HG03571 (cell line): Measurements from ENCODE around the gene ACADL.

Source experiments
- ATAC-seq: cut with Tn5 transposase; IDR thresholded peaks from one replicate; pipeline ENCODE4 v1.9.1; 2021; ENCODE audit not compliant: unreplicated experiment

The ACADL gene

GRCh38 chr2:210170446-210171303 is 54.6 kb downstream of the ACADL start:
- peak; percentile 72 for ATAC-seq

- no peak for ATAC-seq
These were observed 55.1 kb downstream of the ACADL start for GRCh38 chr2:210170196-210170445.

DNA sequence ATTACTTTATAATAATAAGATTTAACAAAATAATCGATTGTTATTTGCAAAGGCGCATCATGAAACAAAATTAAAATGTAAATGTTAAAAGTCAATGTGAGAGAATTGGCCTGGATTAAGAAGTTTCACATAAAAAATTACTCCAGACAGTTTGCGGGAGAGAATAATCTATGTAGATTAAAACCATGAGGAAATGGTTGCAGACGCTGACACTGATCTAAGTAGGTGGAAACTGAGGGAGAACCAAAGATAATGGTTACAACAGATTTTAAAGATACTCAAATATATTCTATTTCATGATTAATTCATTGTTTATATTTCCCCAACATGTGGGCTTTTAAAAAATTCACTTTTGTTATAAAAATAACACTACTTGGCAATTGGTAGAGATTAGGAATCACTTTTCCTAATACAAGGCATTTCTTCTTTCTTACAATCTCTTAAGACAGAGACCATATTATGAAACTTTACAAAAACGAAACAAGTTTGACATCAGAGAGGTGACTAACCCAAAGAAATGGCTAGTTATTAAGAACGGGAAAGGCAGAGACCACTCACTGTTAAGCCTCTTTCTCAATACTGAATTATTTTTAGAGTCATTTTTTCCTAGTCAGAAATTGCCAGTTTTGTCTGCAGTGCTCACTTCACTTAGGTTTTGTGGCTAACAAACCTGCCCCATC is 55.6 kb downstream of the ACADL start:
- peak; percentile 27 for ATAC-seq

DNA sequence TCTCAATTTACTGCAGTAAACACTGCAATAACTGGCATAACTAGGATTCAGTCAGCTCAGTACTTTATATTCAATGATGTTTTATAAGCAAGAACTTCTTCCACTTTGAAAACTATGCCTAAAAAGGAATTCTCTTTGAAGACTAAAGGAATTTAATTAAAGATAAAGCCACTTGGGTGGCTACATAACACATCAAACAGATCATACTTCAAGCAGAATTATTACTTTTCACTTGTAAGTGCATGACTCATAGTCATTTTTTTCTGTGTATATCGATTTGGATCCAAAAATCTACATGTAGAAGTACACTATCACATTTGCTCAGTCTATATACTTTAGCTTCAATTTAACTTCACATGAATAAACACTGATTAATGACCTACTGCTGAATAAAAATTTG is 58.0 kb downstream of the ACADL start:
- ATAC-seq = no peak

- no peak for ATAC-seq
These were observed 62.7 kb downstream of the ACADL start for GRCh38 chr2:210162466-210163124.

DNA sequence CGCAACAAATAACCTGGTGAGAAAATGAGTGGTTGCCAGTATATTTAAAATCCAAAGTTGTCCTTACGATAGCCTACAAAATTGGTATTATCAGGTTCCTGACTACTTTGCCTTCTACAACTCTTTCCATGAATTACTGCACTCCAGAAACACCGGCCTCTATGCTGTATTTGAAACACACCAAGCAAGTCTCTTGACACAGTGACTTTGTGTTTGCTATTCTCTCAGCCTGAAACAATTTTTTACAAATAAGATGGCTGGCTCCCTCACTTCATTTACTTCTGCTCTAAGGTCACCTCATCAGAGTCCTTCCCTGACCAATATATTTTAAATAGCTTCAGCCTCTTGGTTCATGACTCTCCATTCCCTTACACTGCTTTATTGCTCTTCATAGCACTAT is 66.2 kb downstream of the ACADL start:
- no peak for ATAC-seq

DNA sequence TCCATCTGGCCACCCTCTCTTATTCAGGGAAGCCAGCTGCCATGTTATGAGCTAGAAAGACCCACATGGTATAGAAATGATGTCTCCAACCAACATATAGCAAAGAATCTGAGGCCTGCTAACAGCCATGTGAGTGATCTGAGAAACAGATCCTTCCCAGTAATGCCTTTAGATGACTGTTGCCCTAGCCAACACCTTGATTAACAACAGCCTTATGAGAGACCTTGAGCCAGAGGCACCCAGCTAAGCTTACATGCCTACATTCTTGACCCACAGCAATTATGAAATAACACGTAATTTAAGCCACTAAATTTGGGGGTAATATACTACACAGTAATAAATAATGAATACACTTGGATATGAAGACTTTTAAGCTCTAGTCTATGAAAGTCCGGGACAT is 67.0 kb downstream of the ACADL start:
- no peak for ATAC-seq

DNA sequence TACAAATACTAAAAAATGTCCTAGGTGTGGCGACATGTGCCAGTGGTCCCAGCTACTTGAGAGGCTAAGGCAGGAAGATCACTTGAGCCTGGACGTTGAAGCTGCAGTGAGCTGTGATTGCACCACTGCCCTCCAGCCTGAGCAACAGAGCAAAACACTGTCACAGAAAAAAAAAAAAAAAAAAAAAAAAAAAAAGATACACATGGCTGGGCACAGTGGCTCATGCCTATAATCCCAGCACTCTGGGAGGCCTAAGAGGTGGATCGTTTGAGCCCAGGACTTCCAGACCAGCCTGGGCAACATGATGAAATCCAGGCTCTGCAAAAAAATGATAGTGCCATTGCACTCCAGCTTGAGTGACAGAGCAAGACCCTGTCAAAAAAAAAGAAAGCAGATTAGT is 67.7 kb downstream of the ACADL start:
- no peak for ATAC-seq

DNA sequence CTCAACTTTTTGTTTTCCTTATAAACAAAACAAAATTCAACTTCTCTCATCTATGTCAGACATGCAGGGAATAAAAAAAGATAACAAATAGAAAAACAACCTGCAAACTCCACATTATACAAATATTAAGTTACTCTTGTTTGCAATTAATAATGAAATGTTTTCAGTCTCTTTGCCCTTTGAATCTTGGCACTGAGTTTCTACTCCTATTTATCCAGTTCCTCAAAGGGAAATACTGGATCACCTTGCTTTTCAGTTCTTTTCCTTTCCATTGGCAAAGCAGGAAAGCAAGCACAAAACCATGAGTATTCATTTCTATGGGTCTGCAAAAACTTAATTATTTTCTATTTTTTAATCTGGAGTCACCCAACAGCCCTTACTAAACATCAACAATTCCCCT is 77.6 kb downstream of the ACADL start:
- ATAC-seq = no peak
